ENCODE measurements around the gene WDR1.

Gene WDR1

GRCh38 chr4:10033191-10033881, 83.3 kb downstream of the WDR1 start:
- TF ChIP-seq CTCF (conservative IDR thresholded peaks at IDR 0.05; ENCODE audit: low read depth, low read length): no peak
- Histone ChIP-seq H3K27me3 (ENCODE audit: insufficient read depth, low read depth) (no peaks in the 10 kb centered on the region), H3K4me2 (no peak overlapping the region), H3K79me2 (ENCODE audit: insufficient read depth, low read depth) (no peaks in the 10 kb centered on the region), H3K4me3 (IDR thresholded peaks at IDR 0.05; ENCODE audit: insufficient read depth, low read depth, low read length) (no peak overlapping the region), H3K36me3 (ENCODE audit: insufficient read depth) (no peaks in the 10 kb centered on the region), H2AFZ (ENCODE audit: low read depth) (no peak overlapping the region), H3K9ac (no peak overlapping the region), H4K20me1 (ENCODE audit: insufficient read depth) (no peaks in the 10 kb centered on the region), H3K4me1 (ENCODE audit: low read depth, poor library complexity, severe bottlenecking) (no peaks in the 10 kb centered on the region), H3K27ac (no peak overlapping the region)

DNA sequence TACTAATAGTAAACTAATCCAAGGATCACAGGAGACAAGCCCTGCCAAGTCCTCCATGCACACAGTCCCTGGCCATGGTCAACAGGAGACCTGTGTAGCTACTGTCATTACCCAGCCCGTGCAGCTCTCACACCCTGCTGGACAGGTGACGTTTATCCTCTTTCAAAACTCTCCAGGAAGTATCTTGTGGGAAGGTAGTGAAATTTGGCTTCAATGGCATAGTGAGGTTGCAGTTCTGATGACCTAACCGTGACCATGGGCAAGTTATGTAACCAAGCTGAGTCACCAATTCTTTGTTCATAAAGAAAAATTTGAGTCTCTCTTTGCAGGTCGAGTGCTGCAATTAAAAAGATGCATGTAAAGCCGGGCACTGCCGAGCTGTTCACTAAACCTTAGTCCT, 84.0 kb downstream of the WDR1 start:
- Histone ChIP-seq H3K36me3 (ENCODE audit: insufficient read depth) (no peaks in the 10 kb centered on the region), H2AFZ (ENCODE audit: low read depth) (no peak overlapping the region), H3K4me1 (ENCODE audit: low read depth, poor library complexity, severe bottlenecking) (no peaks in the 10 kb centered on the region), H3K27me3 (ENCODE audit: insufficient read depth, low read depth) (no peaks in the 10 kb centered on the region), H3K79me2 (ENCODE audit: insufficient read depth, low read depth) (no peaks in the 10 kb centered on the region), H3K4me2 (no peak overlapping the region), H3K9ac (no peak overlapping the region), H4K20me1 (ENCODE audit: insufficient read depth) (no peaks in the 10 kb centered on the region), H3K27ac (no peak overlapping the region), H3K4me3 (IDR thresholded peaks at IDR 0.05; ENCODE audit: insufficient read depth, low read depth, low read length) (no peak overlapping the region)
- no peak for TF ChIP-seq CTCF (conservative IDR thresholded peaks at IDR 0.05; ENCODE audit: low read depth, low read length)

- no peak for TF ChIP-seq CTCF (conservative IDR thresholded peaks at IDR 0.05; ENCODE audit: low read depth, low read length)
- H3K27me3 ChIP-seq (ENCODE audit: insufficient read depth, low read depth): no peaks in the 10 kb centered on the region
- H3K27ac ChIP-seq: no peak overlapping the region
- no peak overlapping the region for H3K4me2 ChIP-seq
- H2AFZ ChIP-seq (ENCODE audit: low read depth): no peak overlapping the region
- no peaks in the 10 kb centered on the region for H3K4me1 ChIP-seq (ENCODE audit: low read depth, poor library complexity, severe bottlenecking)
- H3K79me2 ChIP-seq (ENCODE audit: insufficient read depth, low read depth): no peaks in the 10 kb centered on the region
- no peak overlapping the region for H3K4me3 ChIP-seq (IDR thresholded peaks at IDR 0.05; ENCODE audit: insufficient read depth, low read depth, low read length)
- H3K36me3 ChIP-seq (ENCODE audit: insufficient read depth): no peaks in the 10 kb centered on the region
- H4K20me1 ChIP-seq (ENCODE audit: insufficient read depth): no peaks in the 10 kb centered on the region
- no peak overlapping the region for H3K9ac ChIP-seq
Observed at GRCh38 chr4:10031668-10032590, 84.7 kb downstream of the WDR1 start.

GRCh38 chr4:10030972-10031667, 85.5 kb downstream of the WDR1 start:
- no peaks in the 10 kb centered on the region for H3K4me1 ChIP-seq (ENCODE audit: low read depth, poor library complexity, severe bottlenecking)

More at GRCh38 chr4:10030972-10031667, 85.5 kb downstream of the WDR1 start:
- TF ChIP-seq CTCF (conservative IDR thresholded peaks at IDR 0.05; ENCODE audit: low read depth, low read length): no peak
- Histone ChIP-seq H3K79me2 (ENCODE audit: insufficient read depth, low read depth) (no peaks in the 10 kb centered on the region), H3K36me3 (ENCODE audit: insufficient read depth) (no peaks in the 10 kb centered on the region), H3K27ac (no peak overlapping the region), H3K27me3 (ENCODE audit: insufficient read depth, low read depth) (no peaks in the 10 kb centered on the region), H2AFZ (ENCODE audit: low read depth) (no peak overlapping the region), H3K4me2 (no peak overlapping the region), H3K9ac (no peak overlapping the region), H4K20me1 (ENCODE audit: insufficient read depth) (no peaks in the 10 kb centered on the region), H3K4me3 (IDR thresholded peaks at IDR 0.05; ENCODE audit: insufficient read depth, low read depth, low read length) (no peak overlapping the region)
